ENCODE data around the gene INVS. TPM values are rescaled to one million over a fixed set of nuclear protein-coding genes. Genes with fewer than 3 reads are reported as not detected.
"Not testable (repeated sequence)": the region's sequence is repeated elsewhere in the genome, so short reads cannot be mapped to it uniquely, and the experiment has no call there.

INVS gene
- polyA plus RNA-seq, 3 donors: 2.9 to 6.7 (median 4.2) TPM

DNA sequence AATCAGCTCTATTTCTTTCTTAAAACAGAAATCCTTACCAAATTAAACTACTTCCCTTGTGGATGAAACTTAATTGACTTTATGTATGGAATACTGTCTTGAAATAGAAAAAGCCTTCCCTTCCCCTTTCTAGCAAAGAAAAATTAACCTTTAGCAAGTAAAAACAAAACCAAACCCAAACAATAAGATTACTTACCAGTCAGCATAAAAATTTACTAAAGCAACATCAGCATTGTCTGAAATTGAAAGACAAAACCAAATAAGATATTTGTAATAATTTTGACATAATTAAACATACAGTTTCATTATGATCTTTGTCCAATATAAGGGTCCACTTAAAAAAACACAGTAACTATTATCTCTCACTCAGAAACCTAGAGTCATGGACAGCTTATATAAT lies 41.4 kb upstream of the INVS start:
- Mint-ChIP-seq H3K9me3 (no peaks in the 10 kb centered on the region), H3K36me3 (peaks cover 48 to 55% of the 10 kb centered on the region in 2 donors), H3K27ac (peak overlapping the region in 2 of 7 donors; percentile 28 to 43), H3K27me3 (ENCODE audit: low read depth in 3 of 3) (no peaks in the 10 kb centered on the region), H3K4me3 (no peak overlapping the region), H3K4me1 (peaks cover 27% of the 10 kb centered on the region)
- TF ChIP-seq, protein P1, sequence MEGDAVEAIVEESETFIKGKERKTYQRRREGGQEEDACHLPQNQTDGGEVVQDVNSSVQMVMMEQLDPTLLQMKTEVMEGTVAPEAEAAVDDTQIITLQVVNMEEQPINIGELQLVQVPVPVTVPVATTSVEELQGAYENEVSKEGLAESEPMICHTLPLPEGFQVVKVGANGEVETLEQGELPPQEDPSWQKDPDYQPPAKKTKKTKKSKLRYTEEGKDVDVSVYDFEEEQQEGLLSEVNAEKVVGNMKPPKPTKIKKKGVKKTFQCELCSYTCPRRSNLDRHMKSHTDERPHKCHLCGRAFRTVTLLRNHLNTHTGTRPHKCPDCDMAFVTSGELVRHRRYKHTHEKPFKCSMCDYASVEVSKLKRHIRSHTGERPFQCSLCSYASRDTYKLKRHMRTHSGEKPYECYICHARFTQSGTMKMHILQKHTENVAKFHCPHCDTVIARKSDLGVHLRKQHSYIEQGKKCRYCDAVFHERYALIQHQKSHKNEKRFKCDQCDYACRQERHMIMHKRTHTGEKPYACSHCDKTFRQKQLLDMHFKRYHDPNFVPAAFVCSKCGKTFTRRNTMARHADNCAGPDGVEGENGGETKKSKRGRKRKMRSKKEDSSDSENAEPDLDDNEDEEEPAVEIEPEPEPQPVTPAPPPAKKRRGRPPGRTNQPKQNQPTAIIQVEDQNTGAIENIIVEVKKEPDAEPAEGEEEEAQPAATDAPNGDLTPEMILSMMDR (IDR thresholded peaks at IDR 0.05): no peak
- H3K79me2 ChIP-seq (ENCODE audit: insufficient read depth, low read length): peaks cover 28% of the 10 kb centered on the region
- peaks cover 88% of the 10 kb centered on the region for H4K20me1 ChIP-seq (ENCODE audit: insufficient read depth, low read length)
- H3K9me3 ChIP-seq (replicated peaks in 1 of 2; ENCODE audit: control insufficient read depth in 1 of 2, insufficient read depth in 1 of 2, low read length in 2 of 2): no peaks in the 10 kb centered on the region
- no peak overlapping the region for H3K4me2 ChIP-seq (replicated peaks; ENCODE audit: extremely low read depth, low read length, poor library complexity, severe bottlenecking)
- no peak overlapping the region for H3K9ac ChIP-seq (ENCODE audit: insufficient read depth, low read length, poor library complexity, severe bottlenecking)
- peaks cover 18 to 58% of the 10 kb centered on the region in 2 donors for H3K36me3 ChIP-seq (replicated peaks in 1 of 2; ENCODE audit: control insufficient read depth in 1 of 2, insufficient read depth in 2 of 2, low read length in 2 of 2)
- H2AFZ ChIP-seq (ENCODE audit: insufficient read depth, low read depth, low read length, poor library complexity, severe bottlenecking): no peak overlapping the region
- no peak overlapping the region for H3K4me3 ChIP-seq (replicated peaks in 1 of 3; ENCODE audit: low read depth in 2 of 3, low read length in 3 of 3)
- peaks cover 2 to 12% of the 10 kb centered on the region in 2 donors for H3K4me1 ChIP-seq (ENCODE audit: control insufficient read depth in 1 of 2, insufficient read depth in 2 of 2, low read length in 2 of 2)
- no peaks in the 10 kb centered on the region for H3K27me3 ChIP-seq (ENCODE audit: control insufficient read depth in 2 of 2, insufficient read depth in 2 of 2, low read length in 2 of 2)
- H3K27ac ChIP-seq (ENCODE audit: low read depth in 1 of 2, low read length in 2 of 2): no peak overlapping the region
- DNase-seq: no peak
- intact Hi-C loops (cut with micrococcal nuclease): no loop called here

DNA sequence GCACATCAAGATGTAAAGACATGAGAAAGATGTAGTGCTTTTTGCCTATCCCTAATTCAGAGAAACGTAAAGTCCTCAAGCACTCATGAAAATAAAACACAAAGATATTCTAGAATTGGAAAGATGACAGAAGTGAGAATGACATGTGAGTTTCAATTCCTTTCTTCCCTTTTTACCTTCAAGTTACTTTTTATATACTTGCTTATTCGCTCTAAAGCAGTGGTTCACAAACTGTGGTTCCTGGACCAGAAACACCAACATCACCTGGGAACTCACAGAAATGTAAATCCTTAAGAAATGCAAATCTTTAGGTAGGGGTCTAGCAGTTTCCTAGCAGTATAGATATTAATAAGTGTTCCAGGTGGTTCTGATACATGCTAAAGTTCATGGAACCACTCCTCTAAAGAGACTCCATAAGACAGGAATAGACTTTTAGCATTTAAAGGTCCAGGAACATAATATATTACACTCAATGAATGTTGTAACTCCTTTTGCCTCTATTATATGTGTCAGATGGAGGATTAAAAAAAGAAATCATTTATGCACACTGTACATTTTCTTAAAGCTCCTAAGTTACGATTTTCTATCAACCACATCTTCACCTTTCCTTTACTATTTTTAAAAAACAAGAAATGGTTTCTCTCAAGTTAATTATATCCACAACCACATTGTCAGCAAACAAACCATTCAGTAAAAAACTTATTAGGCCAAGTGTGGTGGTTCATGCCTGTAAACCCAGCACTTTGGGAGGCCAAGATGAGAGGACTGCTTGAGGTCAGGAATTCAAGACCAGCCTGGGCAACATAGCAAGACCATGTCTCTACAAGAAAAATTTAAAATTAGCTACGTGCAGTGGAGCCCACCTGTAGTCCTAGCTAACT lies 40.1 kb upstream of the INVS start:
- H3K27me3 Mint-ChIP-seq (ENCODE audit: low read depth in 3 of 3): no peaks in the 10 kb centered on the region
- intact Hi-C loops (cut with micrococcal nuclease): no loop called here
- Histone ChIP-seq H3K36me3 (replicated peaks in 1 of 2; ENCODE audit: control insufficient read depth in 1 of 2, insufficient read depth in 2 of 2, low read length in 2 of 2) (peaks cover 18 to 53% of the 10 kb centered on the region in 2 donors), H3K27me3 (ENCODE audit: control insufficient read depth in 2 of 2, insufficient read depth in 2 of 2, low read length in 2 of 2) (no peaks in the 10 kb centered on the region), H3K27ac (ENCODE audit: low read depth in 1 of 2, low read length in 2 of 2) (peak overlapping the region in 1 of 2 donors; percentile 30), H3K9me3 (replicated peaks in 1 of 2; ENCODE audit: control insufficient read depth in 1 of 2, insufficient read depth in 1 of 2, low read length in 2 of 2) (no peaks in the 10 kb centered on the region), H2AFZ (ENCODE audit: insufficient read depth, low read depth, low read length, poor library complexity, severe bottlenecking) (no peak overlapping the region), H3K9ac (ENCODE audit: insufficient read depth, low read length, poor library complexity, severe bottlenecking) (no peak overlapping the region), H3K4me3 (replicated peaks in 1 of 3; ENCODE audit: low read depth in 2 of 3, low read length in 3 of 3) (no peak overlapping the region), H4K20me1 (ENCODE audit: insufficient read depth, low read length) (peaks cover 88% of the 10 kb centered on the region), H3K4me2 (replicated peaks; ENCODE audit: extremely low read depth, low read length, poor library complexity, severe bottlenecking) (no peak overlapping the region), H3K79me2 (ENCODE audit: insufficient read depth, low read length) (peaks cover 40% of the 10 kb centered on the region), H3K4me1 (ENCODE audit: control insufficient read depth in 1 of 2, insufficient read depth in 2 of 2, low read length in 2 of 2) (peaks cover 2 to 12% of the 10 kb centered on the region in 2 donors)
- H3K36me3 Mint-ChIP-seq: peaks cover 48 to 55% of the 10 kb centered on the region in 2 donors
- DNase-seq: no peak
- no CpG with 5 or more reads among the region's 4 CpGs for WGBS (ENCODE audit: insufficient coverage)
- no peaks in the 10 kb centered on the region for H3K9me3 Mint-ChIP-seq
- H3K4me3 Mint-ChIP-seq: no peak overlapping the region
- TF ChIP-seq, protein P1 (IDR thresholded peaks at IDR 0.05): no peak
- peak overlapping the region in 3 of 7 donors; percentile 42 to 61 (median 59) for H3K27ac Mint-ChIP-seq
- peaks cover 27% of the 10 kb centered on the region for H3K4me1 Mint-ChIP-seq

DNA sequence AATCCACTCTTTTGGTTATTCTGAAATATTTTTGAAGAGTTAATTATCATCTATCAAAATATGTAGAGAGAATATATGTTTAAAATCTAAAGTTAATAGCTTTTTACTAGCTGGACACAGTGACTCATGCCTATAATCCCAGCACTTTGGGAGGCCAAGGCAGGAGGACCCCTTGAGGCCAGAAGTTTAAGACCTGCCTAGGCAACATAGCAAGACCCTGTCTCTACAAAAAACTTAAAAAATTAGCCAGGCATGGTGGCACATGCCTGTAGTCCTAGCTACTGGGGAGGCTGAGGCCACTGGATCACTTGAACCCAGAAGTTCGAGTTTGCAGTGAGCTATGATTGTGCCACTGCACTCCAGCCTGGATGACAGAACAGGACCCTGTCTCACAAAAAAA lies 36.4 kb upstream of the INVS start:
- H3K27me3 ChIP-seq (ENCODE audit: control insufficient read depth in 2 of 2, insufficient read depth in 2 of 2, low read length in 2 of 2); H3K27me3 Mint-ChIP-seq (ENCODE audit: low read depth in 3 of 3); DNase-seq; H3K9me3 Mint-ChIP-seq; H3K27ac ChIP-seq (ENCODE audit: low read depth in 1 of 2, low read length in 2 of 2); intact Hi-C loops (cut with micrococcal nuclease); H3K4me2 ChIP-seq (replicated peaks; ENCODE audit: extremely low read depth, low read length, poor library complexity, severe bottlenecking); H3K4me3 ChIP-seq (replicated peaks in 1 of 3; ENCODE audit: low read depth in 2 of 3, low read length in 3 of 3); H3K9ac ChIP-seq (ENCODE audit: insufficient read depth, low read length, poor library complexity, severe bottlenecking); H2AFZ ChIP-seq (ENCODE audit: insufficient read depth, low read depth, low read length, poor library complexity, severe bottlenecking); H3K4me3 Mint-ChIP-seq; H3K9me3 ChIP-seq (replicated peaks in 1 of 2; ENCODE audit: control insufficient read depth in 1 of 2, insufficient read depth in 1 of 2, low read length in 2 of 2): not testable (repeated sequence)
- Mint-ChIP-seq H3K36me3 (peaks cover 15 to 27% of the 10 kb centered on the region in 2 donors), H3K27ac (peak overlapping the region in 1 of 7 donors; percentile 1), H3K4me1 (peaks cover 26% of the 10 kb centered on the region)
- H3K4me1 ChIP-seq (ENCODE audit: control insufficient read depth in 1 of 2, insufficient read depth in 2 of 2, low read length in 2 of 2): peaks cover 8 to 17% of the 10 kb centered on the region in 2 donors
- H3K79me2 ChIP-seq (ENCODE audit: insufficient read depth, low read length): peaks cover 70% of the 10 kb centered on the region
- no CpG with 5 or more reads among the region's 1 CpG for WGBS (ENCODE audit: insufficient coverage)
- peaks cover 5 to 16% of the 10 kb centered on the region in 2 donors for H3K36me3 ChIP-seq (replicated peaks in 1 of 2; ENCODE audit: control insufficient read depth in 1 of 2, insufficient read depth in 2 of 2, low read length in 2 of 2)
- H4K20me1 ChIP-seq (ENCODE audit: insufficient read depth, low read length): peaks cover 91% of the 10 kb centered on the region
